IPS-18a (cell line): Measurements from ENCODE around the gene TCEAL5.
"Not testable (repeated sequence)": the region's sequence is repeated elsewhere in the genome, so short reads cannot be mapped to it uniquely, and the experiment has no call there.

Source experiments
- H3K27ac ChIP-seq: one replicate; pipeline ENCODE4 v1.5.1; 2013; ENCODE audit warnings: low read length
- H3K27me3 ChIP-seq: one replicate; pipeline ENCODE4 v1.6.1; 2013; ENCODE audit warnings: mild to moderate bottlenecking, low read length; ENCODE audit not compliant: control insufficient read depth, insufficient read depth
- H3K36me3 ChIP-seq: one replicate; pipeline ENCODE4 v1.6.1; 2013; ENCODE audit warnings: low read depth, low read length; ENCODE audit not compliant: control insufficient read depth
- H3K4me1 ChIP-seq: one replicate; pipeline ENCODE4 v1.6.1; 2013; ENCODE audit warnings: low read depth, low read length; ENCODE audit not compliant: control insufficient read depth
- H3K4me3 ChIP-seq: one replicate; pipeline ENCODE4 v1.5.1; 2013; ENCODE audit warnings: low read length
- H3K9ac ChIP-seq: one replicate; pipeline ENCODE4 v1.6.1; 2013; ENCODE audit warnings: mild to moderate bottlenecking, low read length, moderate library complexity
- H3K9me3 ChIP-seq: one replicate; pipeline ENCODE4 v1.6.1; 2013; ENCODE audit warnings: low read depth, low read length; ENCODE audit not compliant: control insufficient read depth

TCEAL5 gene

GRCh38 chrX:103276581-103277002 lies at the start of gene TCEAL5:
Gene TCEAL5, minus strand, starts transcription at chrX:103276750. Its CDS starts 2,187 bp downstream, at chrX:103274563.
- no peak within 1 kb of the TSS for H3K9ac ChIP-seq
- no peaks in the 10 kb centered on the region for H3K36me3 ChIP-seq
- H3K4me1 ChIP-seq: no peaks in the 10 kb centered on the region
- no peaks in the 10 kb centered on the region for H3K27me3 ChIP-seq
- H3K4me3 ChIP-seq: no peak within 1 kb of the TSS
- no peak within 1 kb of the TSS for H3K27ac ChIP-seq
- no peaks in the 10 kb centered on the region for H3K9me3 ChIP-seq

GRCh38 chrX:103311399-103311780 lies 34.8 kb upstream of the TCEAL5 start:
- Histone ChIP-seq H3K9ac (peak overlapping the region; percentile 87), H3K36me3 (peaks cover 11% of the 10 kb centered on the region), H3K4me3 (peak overlapping the region; percentile 86), H3K9me3 (no peaks in the 10 kb centered on the region), H3K27me3 (no peaks in the 10 kb centered on the region), H3K27ac (no peak overlapping the region), H3K4me1 (peaks cover 6% of the 10 kb centered on the region)

GRCh38 chrX:103310555-103311398 lies 34.2 kb upstream of the TCEAL5 start, which contains the start of gene BEX2:
Gene BEX2, minus strand, starts transcription at chrX:103310990. Its CDS starts 1,014 bp downstream, at chrX:103309976.
- Histone ChIP-seq H3K36me3 (peaks cover 11% of the 10 kb centered on the region), H3K4me1 (peaks cover 6% of the 10 kb centered on the region), H3K27ac (no peak within 1 kb of the TSS), H3K9ac (peak within 1 kb of the TSS; percentile 87), H3K4me3 (peak within 1 kb of the TSS; percentile 86), H3K27me3 (no peaks in the 10 kb centered on the region), H3K9me3 (no peaks in the 10 kb centered on the region)

- H3K4me3 ChIP-seq: peak overlapping the region; percentile 86
- no peak overlapping the region for H3K27ac ChIP-seq
- peaks cover 6% of the 10 kb centered on the region for H3K4me1 ChIP-seq
- H3K9ac ChIP-seq: peak overlapping the region; percentile 87
- H3K27me3 ChIP-seq: no peaks in the 10 kb centered on the region
- H3K36me3 ChIP-seq: peaks cover 11% of the 10 kb centered on the region
- no peaks in the 10 kb centered on the region for H3K9me3 ChIP-seq
Measured at GRCh38 chrX:103309860-103310554, 33.5 kb upstream of the TCEAL5 start.

DNA sequence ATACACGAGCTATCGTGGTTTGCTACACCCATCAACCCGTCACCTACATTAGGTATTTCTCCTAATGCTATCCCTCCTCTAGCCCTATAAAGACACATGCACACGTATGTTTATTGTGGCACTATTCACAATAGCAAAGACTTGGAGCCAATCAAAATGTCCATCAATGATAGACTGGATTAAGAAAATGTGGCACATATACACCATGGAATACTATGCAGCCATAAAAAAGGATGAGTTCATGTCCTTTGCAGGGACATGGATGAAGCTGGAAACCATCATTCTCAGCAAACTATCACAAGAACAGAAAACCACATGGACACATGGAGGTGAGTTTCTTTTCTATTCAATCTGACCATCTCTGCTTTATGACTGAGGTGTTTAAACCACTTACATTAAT lies 29.1 kb upstream of the TCEAL5 start:
- H3K4me3 ChIP-seq: not testable (repeated sequence)

DNA sequence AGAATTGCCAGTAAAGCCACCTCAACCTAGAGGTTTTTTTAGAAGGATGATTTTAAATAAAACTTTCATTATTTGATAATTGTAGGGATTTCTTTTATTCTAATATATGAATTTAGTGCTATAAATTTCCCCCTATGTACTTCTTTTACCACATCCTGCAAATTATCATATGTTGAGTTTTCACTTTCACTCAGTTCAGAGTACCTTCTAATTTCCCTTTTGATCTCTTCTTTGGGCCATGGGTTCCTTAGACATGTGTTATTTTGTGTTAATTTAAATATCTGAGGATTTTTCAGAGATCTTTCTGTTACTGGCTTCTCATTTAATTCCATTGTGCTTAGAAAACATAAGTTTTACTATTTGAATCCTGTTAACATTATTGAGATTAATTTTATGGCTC lies 28.2 kb upstream of the TCEAL5 start:
- Histone ChIP-seq H3K4me1 (no peaks in the 10 kb centered on the region), H3K36me3 (peaks cover 11% of the 10 kb centered on the region), H3K27ac (no peak overlapping the region), H3K9me3 (no peaks in the 10 kb centered on the region), H3K27me3 (no peaks in the 10 kb centered on the region), H3K4me3 (no peak overlapping the region), H3K9ac (no peak overlapping the region)

More for the DNA sequence above, 29.1 kb upstream of the TCEAL5 start:
- not testable (repeated sequence) for H3K27me3 ChIP-seq, H3K27ac ChIP-seq, H3K9ac ChIP-seq, H3K4me1 ChIP-seq, H3K9me3 ChIP-seq
- peaks cover 11% of the 10 kb centered on the region for H3K36me3 ChIP-seq

GRCh38 chrX:103293118-103293517 lies 16.6 kb upstream of the TCEAL5 start:
- H3K27ac ChIP-seq: no peak overlapping the region
- H3K36me3 ChIP-seq: no peaks in the 10 kb centered on the region
- peaks cover 35% of the 10 kb centered on the region for H3K27me3 ChIP-seq
- H3K9me3 ChIP-seq: no peaks in the 10 kb centered on the region
- H3K9ac ChIP-seq: no peak overlapping the region
- H3K4me1 ChIP-seq: peaks cover 15% of the 10 kb centered on the region
- H3K4me3 ChIP-seq: no peak overlapping the region

DNA sequence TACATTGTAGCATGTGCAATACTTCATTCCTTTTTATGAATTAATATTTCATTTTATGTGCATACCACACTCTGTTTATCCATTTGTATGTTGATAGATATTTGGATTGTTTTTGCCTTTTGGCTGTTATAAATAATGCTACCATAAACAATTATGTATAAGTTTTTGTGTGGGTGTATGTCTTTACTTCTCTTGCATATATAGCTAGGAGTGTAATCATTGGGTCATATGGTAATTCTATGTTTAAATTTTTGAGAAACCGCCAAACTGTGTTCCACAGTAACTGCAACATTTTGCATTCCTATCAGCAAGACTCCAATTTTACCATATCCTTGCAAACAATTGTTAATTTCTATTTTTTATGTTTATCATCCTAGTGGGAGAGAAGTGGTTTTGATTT lies 3.1 kb upstream of the TCEAL5 start:
- no peak overlapping the region for H3K27ac ChIP-seq
- no peak overlapping the region for H3K4me3 ChIP-seq
- H3K27me3 ChIP-seq: no peaks in the 10 kb centered on the region
- no peaks in the 10 kb centered on the region for H3K36me3 ChIP-seq
- H3K4me1 ChIP-seq: no peaks in the 10 kb centered on the region
- H3K9me3 ChIP-seq: no peaks in the 10 kb centered on the region
- H3K9ac ChIP-seq: no peak overlapping the region

DNA sequence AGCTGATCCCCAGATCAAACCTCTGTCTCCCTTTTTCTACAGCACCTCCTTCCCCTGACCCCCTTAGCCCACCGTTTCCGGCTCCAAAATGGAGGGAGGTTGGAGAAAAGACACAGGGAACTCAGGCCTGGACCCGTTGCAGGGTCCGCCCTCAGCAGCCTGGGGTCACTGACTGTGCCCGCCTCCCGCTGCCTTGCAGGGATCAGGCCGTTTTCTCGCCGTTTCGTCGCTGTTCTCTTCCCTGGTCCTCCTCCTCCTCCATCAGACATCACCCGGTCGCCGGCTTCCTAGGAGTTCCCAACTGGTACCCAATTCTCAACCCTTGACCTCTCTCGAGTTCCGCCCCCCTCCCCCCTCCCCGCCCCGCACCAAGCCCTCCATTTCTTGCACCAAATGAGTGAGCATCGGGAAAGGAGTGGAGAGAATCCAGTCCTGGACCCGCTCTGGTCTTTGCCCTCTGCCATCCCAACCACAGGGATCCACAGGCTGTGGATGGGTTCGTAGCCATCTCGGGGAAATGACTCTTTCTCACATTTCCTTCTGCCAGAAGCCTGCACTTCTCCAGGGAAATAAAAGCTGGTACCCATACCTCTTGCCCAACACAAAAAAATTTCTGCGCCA lies 493 bp downstream of the TCEAL5 start:
- Histone ChIP-seq H3K4me1 (no peaks in the 10 kb centered on the region), H3K4me3 (no peak overlapping the region), H3K9me3 (no peaks in the 10 kb centered on the region), H3K9ac (no peak overlapping the region), H3K27ac (no peak overlapping the region), H3K27me3 (no peaks in the 10 kb centered on the region), H3K36me3 (no peaks in the 10 kb centered on the region)

GRCh38 chrX:103274284-103274683 lies 2.3 kb downstream of the TCEAL5 start:
- Histone ChIP-seq H3K9ac (no peak overlapping the region), H3K27ac (no peak overlapping the region), H3K27me3 (no peaks in the 10 kb centered on the region), H3K9me3 (no peaks in the 10 kb centered on the region), H3K4me1 (no peaks in the 10 kb centered on the region), H3K36me3 (no peaks in the 10 kb centered on the region), H3K4me3 (no peak overlapping the region)

- Histone ChIP-seq H3K27ac (no peak overlapping the region), H3K27me3 (no peaks in the 10 kb centered on the region), H3K9ac (no peak overlapping the region), H3K9me3 (no peaks in the 10 kb centered on the region), H3K4me3 (no peak overlapping the region), H3K4me1 (peaks cover 14% of the 10 kb centered on the region), H3K36me3 (peaks cover 4% of the 10 kb centered on the region)
Measured at GRCh38 chrX:103258275-103258674, 18.3 kb downstream of the TCEAL5 start.
